Measurements from ENCODE around the gene TCAIM. TPM values are rescaled to one million over a fixed set of nuclear protein-coding genes. Genes with fewer than 3 reads are reported as not detected.
"Not testable (repeated sequence)": the region's sequence is repeated elsewhere in the genome, so short reads cannot be mapped to it uniquely, and the experiment has no call there.

TCAIM gene
- total RNA-seq, 1 experiment from 2014 or later = 35.3 TPM

- DNase-seq (ENCODE audit: extremely low read depth, low read depth) = no peak
Observed at GRCh38 chr3:44342176-44342790, 3.7 kb downstream of the TCAIM start.

DNA sequence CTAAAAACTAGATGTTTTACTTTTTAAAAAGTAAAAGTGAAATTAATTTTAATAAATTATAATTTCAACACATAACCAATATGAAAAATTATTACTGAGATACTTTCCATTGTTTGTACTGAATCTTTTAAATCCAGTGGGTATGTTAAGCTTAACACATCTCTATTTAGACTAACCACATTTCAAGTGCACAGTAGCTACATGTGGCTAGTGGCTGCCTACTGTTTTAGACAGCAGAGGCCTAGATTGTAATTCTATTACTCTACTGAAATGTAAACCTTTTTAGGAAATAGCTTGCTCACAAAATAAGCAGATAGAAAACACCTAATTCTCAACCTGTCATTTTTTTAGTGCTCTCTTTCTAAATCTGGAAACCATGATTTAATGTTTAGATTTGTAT is 4.9 kb downstream of the TCAIM start:
- DNase-seq (ENCODE audit: extremely low read depth, low read depth) = no peak

GRCh38 chr3:44346590-44346989 is 8.0 kb downstream of the TCAIM start:
- DNase-seq (ENCODE audit: extremely low read depth, low read depth) = not testable (repeated sequence)

- no peak for DNase-seq (ENCODE audit: extremely low read depth, low read depth)
Observed at GRCh38 chr3:44348993-44349392, 10.4 kb downstream of the TCAIM start.

DNA sequence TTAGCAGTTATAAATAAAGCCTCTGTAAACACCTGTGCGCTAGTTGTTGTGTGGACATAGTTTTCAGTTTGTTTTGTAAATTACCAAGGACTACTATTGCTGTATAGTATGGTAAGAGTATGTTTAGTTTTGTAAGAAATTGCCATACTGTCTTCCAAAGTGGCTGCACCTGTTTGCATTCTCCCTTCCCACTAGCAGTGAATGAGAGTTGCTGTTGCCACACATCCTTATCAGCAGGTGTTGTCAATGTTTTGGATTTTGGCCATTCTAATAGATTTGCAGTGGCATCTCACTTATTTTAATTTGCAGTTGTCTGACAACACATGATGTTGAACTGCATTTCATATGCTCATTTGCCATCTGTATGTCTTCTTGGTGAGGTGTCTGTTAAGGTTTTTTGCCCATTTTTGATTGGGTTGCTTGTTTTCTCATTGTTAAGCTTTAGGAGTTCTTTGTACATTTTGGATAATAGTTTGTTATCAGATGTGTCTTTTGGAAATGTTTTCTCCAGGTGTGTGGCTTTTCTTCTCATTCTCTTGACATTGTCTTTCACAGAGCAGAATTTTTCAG is 14.9 kb downstream of the TCAIM start:
- no peak for DNase-seq (ENCODE audit: extremely low read depth, low read depth)

GRCh38 chr3:44355362-44356033 is 16.9 kb downstream of the TCAIM start:
- DNase-seq (ENCODE audit: extremely low read depth, low read depth) = no peak

DNA sequence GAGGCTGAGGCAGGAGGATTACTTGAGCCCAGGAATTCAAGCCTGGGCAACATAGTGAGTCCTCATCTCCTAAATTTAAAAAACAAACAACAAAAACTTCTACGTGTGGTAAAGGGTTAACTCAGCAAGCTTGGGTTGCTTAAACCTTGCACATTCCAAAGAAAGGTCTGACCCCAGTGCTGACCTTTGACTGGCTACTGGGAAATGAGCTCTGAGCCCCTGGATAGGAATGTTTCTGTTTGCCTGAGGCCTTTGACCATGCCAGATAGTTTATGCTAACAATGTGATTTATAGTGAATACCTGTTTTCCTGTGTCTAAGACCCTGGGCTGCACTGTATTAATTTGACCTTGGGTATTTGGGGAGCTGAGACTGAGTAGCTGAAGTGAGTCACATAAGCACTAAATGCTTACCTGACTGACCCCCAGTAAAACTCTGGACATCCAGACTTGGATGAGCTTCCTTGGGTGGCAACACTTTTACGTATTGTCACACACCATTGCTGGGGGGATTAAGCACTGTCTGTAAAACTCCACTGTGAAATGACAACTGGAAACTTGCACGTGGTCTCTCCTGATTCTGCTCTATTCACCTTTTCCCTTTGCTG is 20.7 kb downstream of the TCAIM start:
- no peak for DNase-seq (ENCODE audit: extremely low read depth, low read depth)

DNA sequence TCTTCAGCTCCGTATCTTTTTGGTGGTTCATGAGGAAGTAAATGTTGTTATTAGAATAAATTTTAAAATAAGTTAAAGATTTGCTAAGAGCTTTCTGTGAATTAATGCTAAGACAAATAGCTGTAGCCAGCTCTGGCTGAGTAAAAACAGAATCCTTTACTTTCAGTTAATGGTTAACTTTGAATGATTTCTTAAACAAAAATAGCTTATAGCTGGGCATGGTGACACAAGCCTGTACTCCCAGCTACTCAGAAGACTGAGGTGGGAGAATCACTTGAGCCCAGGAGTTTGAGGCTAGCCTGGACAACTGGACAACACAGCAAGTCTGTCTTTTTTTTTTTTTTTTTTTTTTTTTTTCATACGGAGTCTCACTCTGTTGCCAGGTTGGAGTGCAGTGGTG is 25.0 kb downstream of the TCAIM start:
- DNase-seq (ENCODE audit: extremely low read depth, low read depth) = no peak

DNA sequence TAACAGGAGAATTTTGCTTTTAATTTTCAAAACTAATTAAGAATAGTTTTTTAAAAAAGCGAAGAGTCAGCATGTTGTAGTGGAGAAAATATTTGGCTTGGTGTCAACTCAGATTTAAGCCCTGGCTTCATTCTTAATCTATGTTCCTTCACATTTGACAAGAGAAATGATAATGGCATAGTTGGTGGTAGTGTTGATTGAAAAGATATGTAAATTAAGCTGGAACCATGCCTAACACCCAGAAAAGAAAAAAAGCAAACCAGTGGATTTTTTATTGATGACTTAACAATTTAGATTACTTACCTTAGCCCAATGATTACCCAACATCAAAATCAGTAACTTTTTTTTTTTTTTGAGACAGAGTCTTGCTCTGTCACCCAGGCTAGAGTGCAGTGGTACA is 27.4 kb downstream of the TCAIM start:
- no peak for DNase-seq (ENCODE audit: extremely low read depth, low read depth)

- DNase-seq (ENCODE audit: extremely low read depth, low read depth) = no peak
Observed at GRCh38 chr3:44375450-44375849, 36.9 kb downstream of the TCAIM start.

GRCh38 chr3:44387404-44387803 is 48.8 kb downstream of the TCAIM start:
- no peak for DNase-seq (ENCODE audit: extremely low read depth, low read depth)

- no peak for DNase-seq (ENCODE audit: extremely low read depth, low read depth)
Observed at GRCh38 chr3:44392489-44392888, 53.9 kb downstream of the TCAIM start.

GRCh38 chr3:44395714-44396113 is 57.1 kb downstream of the TCAIM start:
- no peak for DNase-seq (ENCODE audit: extremely low read depth, low read depth)

DNA sequence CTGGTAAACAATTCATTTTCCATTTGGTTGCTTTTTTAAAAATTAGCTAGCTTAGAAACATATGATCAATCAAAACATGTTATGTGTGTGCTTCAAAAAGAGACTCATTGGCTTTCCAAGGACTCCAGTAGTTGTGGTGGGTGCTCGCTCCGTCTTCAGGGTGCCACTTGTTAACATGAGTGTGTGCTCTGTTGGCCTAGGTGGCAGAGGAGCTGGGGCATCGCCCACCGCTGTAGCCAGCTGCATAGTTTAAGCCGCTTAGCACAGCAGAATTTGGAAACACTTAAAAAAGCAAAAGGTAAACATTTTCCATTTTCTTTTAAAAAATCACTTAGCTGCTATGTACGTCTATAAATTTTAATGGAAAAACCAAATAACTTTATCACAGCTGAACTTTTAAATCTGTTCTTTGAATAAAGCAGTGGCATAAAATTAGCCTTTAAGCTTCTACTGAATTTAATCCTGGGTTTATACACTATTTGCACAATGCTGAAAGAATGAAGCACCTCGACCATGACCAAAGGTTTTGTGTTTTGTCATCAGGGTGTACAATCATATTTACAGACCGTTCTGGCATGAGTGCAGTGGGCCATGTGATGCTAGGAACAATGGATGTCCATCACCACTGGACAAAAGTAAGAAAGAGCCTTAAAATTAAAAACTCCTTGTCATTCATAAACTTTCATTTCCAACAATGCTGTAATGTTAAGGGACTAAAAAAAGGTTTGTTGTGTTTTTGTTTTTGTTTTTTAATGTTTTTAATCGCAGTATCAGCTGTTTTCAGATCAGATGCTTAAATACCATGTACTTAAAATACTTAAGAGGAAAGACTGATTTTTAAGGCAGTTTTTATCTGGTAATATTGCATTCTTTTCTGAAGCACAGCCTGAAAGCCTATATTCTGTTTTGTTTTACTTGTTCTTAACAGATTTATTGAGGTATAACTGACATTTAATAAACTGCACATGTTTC is 57.9 kb downstream of the TCAIM start:
- no peak for DNase-seq (ENCODE audit: extremely low read depth, low read depth)

DNA sequence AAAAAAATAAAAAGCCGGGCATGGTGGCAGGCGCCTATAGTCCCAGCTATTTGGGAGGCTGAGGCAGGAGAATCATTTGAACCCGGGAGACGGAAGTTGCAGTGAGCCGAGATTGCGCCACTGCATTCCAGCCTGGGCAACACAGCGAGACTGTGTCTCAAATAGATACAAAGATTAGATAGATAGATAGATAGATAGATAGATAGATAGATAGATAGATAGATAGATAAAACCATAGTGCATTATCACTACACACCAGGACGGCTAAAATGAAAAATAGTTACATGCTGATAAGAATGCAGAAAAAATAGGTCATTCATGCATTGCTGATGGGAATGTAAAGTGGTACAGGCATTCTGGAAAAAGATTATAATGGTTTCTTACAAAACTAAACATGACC is 59.7 kb downstream of the TCAIM start:
- DNase-seq (ENCODE audit: extremely low read depth, low read depth) = not testable (repeated sequence)

DNA sequence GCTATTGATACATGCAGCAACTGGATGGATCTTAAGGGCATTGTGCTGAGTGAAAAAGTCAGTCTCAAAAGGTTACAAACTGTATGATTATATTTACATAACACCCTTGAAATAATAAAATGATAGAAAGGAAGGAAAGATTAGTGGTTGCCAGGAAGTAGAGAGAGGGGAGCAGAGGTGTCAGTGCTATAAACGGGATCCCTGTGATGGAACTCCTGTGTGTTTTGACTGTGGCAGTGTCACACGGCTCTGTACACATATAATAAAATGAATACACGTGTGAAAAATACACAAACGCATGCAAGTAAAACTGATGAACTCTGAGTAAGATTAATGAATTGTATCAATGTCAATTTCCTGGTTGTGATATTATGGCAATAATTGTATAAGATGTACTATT is 60.3 kb downstream of the TCAIM start:
- no peak for DNase-seq (ENCODE audit: extremely low read depth, low read depth)

DNA sequence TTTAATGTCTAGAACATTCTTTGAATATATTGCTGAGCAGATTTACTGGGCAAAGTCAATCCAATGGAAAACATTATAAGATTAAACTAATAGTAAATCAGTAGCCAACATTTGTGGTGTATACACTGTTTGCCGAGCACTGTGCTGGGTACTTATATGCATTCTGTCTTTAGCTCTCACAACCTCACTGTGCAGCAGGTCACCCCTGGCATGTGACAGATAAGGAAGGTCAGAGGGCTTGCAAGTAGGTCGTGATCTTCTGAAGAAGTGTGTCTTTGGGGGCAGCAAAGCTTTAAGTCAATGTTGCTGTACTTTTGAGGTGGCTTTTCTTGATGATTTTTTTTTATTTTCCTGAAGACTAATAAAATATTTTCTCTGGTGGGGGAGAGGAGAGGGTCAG is 62.2 kb downstream of the TCAIM start:
- DNase-seq (ENCODE audit: extremely low read depth, low read depth) = no peak

GRCh38 chr3:44402548-44402947 is 64.0 kb downstream of the TCAIM start:
- no peak for DNase-seq (ENCODE audit: extremely low read depth, low read depth)

- no peak for DNase-seq (ENCODE audit: extremely low read depth, low read depth)
Observed at GRCh38 chr3:44409640-44410410, 71.3 kb downstream of the TCAIM start.

- DNase-seq (ENCODE audit: extremely low read depth, low read depth) = no peak
Observed at GRCh38 chr3:44411031-44411645, 72.6 kb downstream of the TCAIM start.
